Activated B cell treated with CpG ODN at 0.5 μM for 24 hours (primary cell): ENCODE results near the gene XYLB. TPM values are rescaled to one million over a fixed set of nuclear protein-coding genes. Genes with fewer than 3 reads are reported as not detected.
A peak's percentile ranks its signal among the peaks of the same experiment; 100 is the strongest.
"Not testable (repeated sequence)": the region's sequence is repeated elsewhere in the genome, so short reads cannot be mapped to it uniquely, and the experiment has no call there.

Experiments used
- ATAC-seq: fragments of 200-7000 bp; cut with Tn5 transposase; one replicate; pipeline ENCODE4 v1.10.0; 2021; ENCODE audit warnings: low read depth, mild to moderate bottlenecking, moderate library complexity
- CTCF ChIA-PET: fragments of 350-600 bp; sonication (Branson Sonifier 250); formaldehyde crosslinking; loops from one replicate; lab custom pipeline; 2021; ENCODE audit warnings: antibody characterized with exemption; lab: Charles Lee
- POLR2A ChIA-PET: fragments of 350-600 bp; sonication (Branson Sonifier 250); formaldehyde crosslinking; loops from one replicate; lab custom pipeline; 2021; ENCODE audit warnings: antibody characterized with exemption; lab: Charles Lee
- DNase-seq: peaks from one replicate; pipeline ENCODE4 v3.0.0; 2022
- H3K27ac Mint-ChIP-seq: one replicate; pipeline ENCODE4 v1.8.0; 2020; ENCODE audit warnings: mixed read lengths
- H3K27me3 Mint-ChIP-seq: one replicate; pipeline ENCODE4 v1.8.0; 2021; ENCODE audit warnings: mixed read lengths
- H3K36me3 Mint-ChIP-seq: one replicate; pipeline ENCODE4 v1.8.0; 2021; ENCODE audit warnings: low read depth, mixed read lengths
- H3K4me1 Mint-ChIP-seq: one replicate; pipeline ENCODE4 v1.8.0; 2021; ENCODE audit warnings: mixed read lengths
- H3K4me3 Mint-ChIP-seq: one replicate; pipeline ENCODE4 v1.8.0; 2020; ENCODE audit warnings: mild to moderate bottlenecking, mixed read lengths
- H3K9me3 Mint-ChIP-seq: one replicate; pipeline ENCODE4 v1.8.0; 2020; ENCODE audit warnings: mixed read lengths
- CTCF ChIP-seq: fragments of 200-600 bp; IDR thresholded peaks from one replicate; pipeline ENCODE4 v1.8.0; 2022; ENCODE audit warnings: antibody characterized with exemption, mild to moderate bottlenecking
- intact Hi-C: fragments of 100-400 bp; cut with micrococcal nuclease; formaldehyde crosslinking; loops from one replicate; pipeline ENCODE4 v1.15.1; 2024
- total RNA-seq: library from RNA; stranded (reverse); gene quantifications from 2 replicates; pipeline ENCODE4 v1.2.3, GENCODE V29; 2022

Gene XYLB
- total RNA-seq = 1.3 and 1.8 TPM in 2 replicates

- ChIA-PET CTCF (interaction anchor here (0.6 to 1.6 kb wide), 11 partner anchors 9 to 379 kb away, joined by 3 to 12 read pairs (median 3); partner anchors contain the start of genes ACAA1, EXOG and OXSR1), POLR2A (interaction anchor here (1.6 kb wide), 1 partner anchor 210 kb away, joined by 10 read pairs; the partner anchor contains the start of gene ACAA1)
- intact Hi-C loops = loop anchor here (2.0 kb wide), 4 partner anchors 134 to 228 kb away; partner anchors contain the start of genes MYD88 and OXSR1
- Mint-ChIP-seq H3K36me3 (no peaks in the 10 kb centered on the region), H3K4me1 (peaks cover 4% of the 10 kb centered on the region), H3K9me3 (no peaks in the 10 kb centered on the region), H3K4me3 (peak within 1 kb of the TSS; percentile 81), H3K27me3 (no peaks in the 10 kb centered on the region), H3K27ac (no peak within 1 kb of the TSS)
- ATAC-seq (peak; percentile 97), DNase-seq (peak; percentile 72)
- TF ChIP-seq CTCF = no peak
Measured at GRCh38 chr3:38346587-38347410, at the start of gene XYLB. XYLB (plus strand) TSS chr3:38346785; CDS start chr3:38346869, 84 bp downstream.

- intact Hi-C loops = loop anchor here (5.0 kb wide), 1 partner anchor 160 kb away; the partner anchor contains the start of genes ACAA1 and MYD88
- H3K36me3 Mint-ChIP-seq, H3K4me1 Mint-ChIP-seq, H3K27ac Mint-ChIP-seq, H3K9me3 Mint-ChIP-seq, POLR2A ChIA-PET, ATAC-seq, DNase-seq, H3K4me3 Mint-ChIP-seq: not testable (repeated sequence)
- H3K27me3 Mint-ChIP-seq = peaks cover 13% of the 10 kb centered on the region
- CTCF ChIA-PET = interaction anchor here (1.1 to 3.7 kb wide), 3 partner anchors 177 to 323 kb away, joined by 3 to 21 read pairs (median 9); no protein-coding TSS in a partner anchor
Measured at GRCh38 chr3:38297053-38297452, 49.5 kb upstream of the XYLB start.

GRCh38 chr3:38297537-38297936 lies 49.0 kb upstream of the XYLB start:
- intact Hi-C loops = loop anchor here (5.0 kb wide), 1 partner anchor 160 kb away; the partner anchor contains the start of genes ACAA1 and MYD88
- H3K4me3 Mint-ChIP-seq = no peak overlapping the region
- H3K36me3 Mint-ChIP-seq = no peaks in the 10 kb centered on the region
- no peaks in the 10 kb centered on the region for H3K4me1 Mint-ChIP-seq
- no peak for DNase-seq
- no peak for TF ChIP-seq CTCF
- ATAC-seq = no peak
- H3K9me3 Mint-ChIP-seq = no peaks in the 10 kb centered on the region
- ChIA-PET POLR2A (interaction anchor here (0.5 to 0.7 kb wide), 2 partner anchors 12 to 179 kb away, joined by 3 read pairs; no protein-coding TSS in a partner anchor), CTCF (interaction anchor here (0.6 to 3.7 kb wide), 8 partner anchors 11 to 323 kb away, joined by 3 to 32 read pairs (median 4); no protein-coding TSS in a partner anchor)
- H3K27ac Mint-ChIP-seq = no peak overlapping the region
- peaks cover 13% of the 10 kb centered on the region for H3K27me3 Mint-ChIP-seq

- Mint-ChIP-seq H3K27ac (no peak overlapping the region), H3K4me3 (no peak overlapping the region), H3K4me1 (no peaks in the 10 kb centered on the region), H3K27me3 (peaks cover 14% of the 10 kb centered on the region), H3K36me3 (no peaks in the 10 kb centered on the region), H3K9me3 (no peaks in the 10 kb centered on the region)
- no peak for TF ChIP-seq CTCF
- no peak for ATAC-seq
- POLR2A ChIA-PET = interaction anchor here (0.5 to 0.7 kb wide), 2 partner anchors 12 to 180 kb away, joined by 3 read pairs; no protein-coding TSS in a partner anchor
- no peak for DNase-seq
- intact Hi-C loops = loop anchor here (1.0 to 5.0 kb wide), 3 partner anchors 161 to 324 kb away; partner anchors contain the start of genes ACAA1 and MYD88
- CTCF ChIA-PET = interaction anchor here (0.6 to 3.7 kb wide), 8 partner anchors 11 to 324 kb away, joined by 3 to 32 read pairs (median 3); partner anchors contain the start of gene DLEC1
Measured at GRCh38 chr3:38297947-38298711, 48.5 kb upstream of the XYLB start.

GRCh38 chr3:38306941-38307340 lies 39.6 kb upstream of the XYLB start:
- Mint-ChIP-seq H3K36me3 (no peaks in the 10 kb centered on the region), H3K27ac (no peak overlapping the region), H3K4me1 (no peaks in the 10 kb centered on the region), H3K27me3 (peaks cover 11% of the 10 kb centered on the region), H3K9me3 (peaks cover 7% of the 10 kb centered on the region), H3K4me3 (no peak overlapping the region)
- ATAC-seq (no peak), DNase-seq (no peak)
- POLR2A ChIA-PET = no interaction called here
- intact Hi-C loops = no loop called here
- no peak for TF ChIP-seq CTCF
- CTCF ChIA-PET = no interaction called here
